Activated naive CD8-positive, alpha-beta T cell treated with anti-CD3 and anti-CD28 coated beads for 36 hours (primary cell): ENCODE results near the gene AKR7A2. TPM values are rescaled to one million over a fixed set of nuclear protein-coding genes. Genes with fewer than 3 reads are reported as not detected.
A peak's percentile ranks its signal among the peaks of the same experiment; 100 is the strongest.

Source experiments
- DNase-seq: peaks from one replicate; pipeline ENCODE4 v3.0.0; 2021
- H3K27ac Mint-ChIP-seq: one replicate; pipeline ENCODE4 v1.8.0; 2022; ENCODE audit warnings: mild to moderate bottlenecking, moderate library complexity, mixed read lengths
- H3K27me3 Mint-ChIP-seq: one replicate; pipeline ENCODE4 v1.8.0; 2022; ENCODE audit warnings: mild to moderate bottlenecking, mixed read lengths
- H3K36me3 Mint-ChIP-seq: one replicate; pipeline ENCODE4 v1.8.0; 2021; ENCODE audit warnings: mild to moderate bottlenecking, mixed read lengths
- H3K4me1 Mint-ChIP-seq: one replicate; pipeline ENCODE4 v1.8.0; 2021; ENCODE audit warnings: mixed read lengths
- H3K4me3 Mint-ChIP-seq: one replicate; pipeline ENCODE4 v1.8.0; 2022; ENCODE audit warnings: mild to moderate bottlenecking, moderate library complexity, mixed read lengths
- H3K9me3 Mint-ChIP-seq: one replicate; pipeline ENCODE4 v1.8.0; 2022; ENCODE audit warnings: mixed read lengths
- total RNA-seq, 2 experiments: library from RNA; stranded (reverse); gene quantifications; one replicate each; pipeline ENCODE4 v1.2.3, GENCODE V29; 2021

AKR7A2 gene
- total RNA-seq, result 10 to 100 TPM; 37.4 to 43.0 TPM

GRCh38 chr1:19311931-19312781 is at the start of gene AKR7A2, which contains the start of gene SLC66A1:
TSS of gene AKR7A2 (minus strand) at chr1:19312144. CDS start at chr1:19312124, 20 bp downstream.
TSS of gene SLC66A1 (plus strand) at chr1:19312326. CDS start at chr1:19317678, 5,352 bp downstream.
- Mint-ChIP-seq H3K27me3 (no peaks in the 10 kb centered on the region), H3K36me3 (peaks cover 4% of the 10 kb centered on the region), H3K4me3 (peak within 1 kb of the TSS; percentile 80), H3K27ac (peak within 1 kb of the TSS; percentile 30), H3K9me3 (no peaks in the 10 kb centered on the region), H3K4me1 (peaks cover 34% of the 10 kb centered on the region)
- peak; percentile 92 for DNase-seq

- H3K36me3 Mint-ChIP-seq, result peaks cover 8% of the 10 kb centered on the region
- DNase-seq, result no peak
- no peak overlapping the region for H3K27ac Mint-ChIP-seq
Observed at GRCh38 chr1:19360843-19361610, 49.1 kb upstream of the AKR7A2 start.

GRCh38 chr1:19360432-19360831 is 48.5 kb upstream of the AKR7A2 start:
- Mint-ChIP-seq H3K4me3 (no peak overlapping the region), H3K27me3 (no peaks in the 10 kb centered on the region), H3K4me1 (peaks cover 28% of the 10 kb centered on the region), H3K9me3 (no peaks in the 10 kb centered on the region), H3K36me3 (peaks cover 7% of the 10 kb centered on the region), H3K27ac (no peak overlapping the region)
- DNase-seq, result no peak

More at GRCh38 chr1:19360843-19361610, 49.1 kb upstream of the AKR7A2 start:
- no peaks in the 10 kb centered on the region for H3K27me3 Mint-ChIP-seq
- peaks cover 28% of the 10 kb centered on the region for H3K4me1 Mint-ChIP-seq
- H3K4me3 Mint-ChIP-seq, result no peak overlapping the region
- no peaks in the 10 kb centered on the region for H3K9me3 Mint-ChIP-seq

- DNase-seq, result no peak
- Mint-ChIP-seq H3K27ac (peak overlapping the region; percentile 40), H3K27me3 (no peaks in the 10 kb centered on the region), H3K4me1 (peaks cover 28% of the 10 kb centered on the region), H3K9me3 (no peaks in the 10 kb centered on the region), H3K4me3 (no peak overlapping the region), H3K36me3 (peaks cover 3% of the 10 kb centered on the region)
Observed at GRCh38 chr1:19360016-19360415, 48.1 kb upstream of the AKR7A2 start.

- Mint-ChIP-seq H3K4me3 (no peak overlapping the region), H3K27me3 (no peaks in the 10 kb centered on the region), H3K27ac (peak overlapping the region; percentile 40), H3K9me3 (no peaks in the 10 kb centered on the region), H3K4me1 (peaks cover 26% of the 10 kb centered on the region), H3K36me3 (peaks cover 4% of the 10 kb centered on the region)
- no peak for DNase-seq
Observed at GRCh38 chr1:19359357-19359756, 47.4 kb upstream of the AKR7A2 start.

GRCh38 chr1:19358710-19359109 is 46.8 kb upstream of the AKR7A2 start:
- H3K9me3 Mint-ChIP-seq, result no peaks in the 10 kb centered on the region
- H3K4me1 Mint-ChIP-seq, result peaks cover 25% of the 10 kb centered on the region
- peaks cover 6% of the 10 kb centered on the region for H3K36me3 Mint-ChIP-seq
- DNase-seq, result no peak
- H3K4me3 Mint-ChIP-seq, result no peak overlapping the region
- no peaks in the 10 kb centered on the region for H3K27me3 Mint-ChIP-seq
- H3K27ac Mint-ChIP-seq, result no peak overlapping the region

- no peaks in the 10 kb centered on the region for H3K27me3 Mint-ChIP-seq
- H3K9me3 Mint-ChIP-seq, result no peaks in the 10 kb centered on the region
- no peak overlapping the region for H3K27ac Mint-ChIP-seq
Observed at GRCh38 chr1:19357299-19357986, 45.5 kb upstream of the AKR7A2 start.

GRCh38 chr1:19356266-19356665 is 44.3 kb upstream of the AKR7A2 start:
- DNase-seq, result no peak
- Mint-ChIP-seq H3K27me3 (no peaks in the 10 kb centered on the region), H3K4me1 (peaks cover 21% of the 10 kb centered on the region), H3K36me3 (peaks cover 3% of the 10 kb centered on the region), H3K27ac (no peak overlapping the region), H3K4me3 (no peak overlapping the region), H3K9me3 (no peaks in the 10 kb centered on the region)

More at GRCh38 chr1:19357299-19357986, 45.5 kb upstream of the AKR7A2 start:
- H3K4me1 Mint-ChIP-seq, result peaks cover 25% of the 10 kb centered on the region
- H3K4me3 Mint-ChIP-seq, result no peak overlapping the region
- DNase-seq, result no peak
- H3K36me3 Mint-ChIP-seq, result peaks cover 3% of the 10 kb centered on the region

- Mint-ChIP-seq H3K4me3 (no peak overlapping the region), H3K27me3 (no peaks in the 10 kb centered on the region), H3K4me1 (peaks cover 5% of the 10 kb centered on the region), H3K9me3 (no peaks in the 10 kb centered on the region), H3K27ac (no peak overlapping the region), H3K36me3 (peaks cover 3% of the 10 kb centered on the region)
- DNase-seq, result no peak
Observed at GRCh38 chr1:19354531-19354981, 42.6 kb upstream of the AKR7A2 start.

- no peak for DNase-seq
- Mint-ChIP-seq H3K9me3 (no peaks in the 10 kb centered on the region), H3K4me3 (no peak overlapping the region), H3K27me3 (no peaks in the 10 kb centered on the region), H3K36me3 (peaks cover 3% of the 10 kb centered on the region), H3K27ac (no peak overlapping the region), H3K4me1 (peaks cover 1% of the 10 kb centered on the region)
Observed at GRCh38 chr1:19353596-19353995, 41.7 kb upstream of the AKR7A2 start.

- H3K27ac Mint-ChIP-seq, result peak overlapping the region; percentile 70
- no peaks in the 10 kb centered on the region for H3K27me3 Mint-ChIP-seq
- H3K4me1 Mint-ChIP-seq, result peaks cover 1% of the 10 kb centered on the region
- H3K9me3 Mint-ChIP-seq, result no peaks in the 10 kb centered on the region
- H3K4me3 Mint-ChIP-seq, result no peak overlapping the region
- peaks cover 3% of the 10 kb centered on the region for H3K36me3 Mint-ChIP-seq
- no peak for DNase-seq
Observed at GRCh38 chr1:19352839-19353238, 40.9 kb upstream of the AKR7A2 start.

- H3K36me3 Mint-ChIP-seq, result peaks cover 3% of the 10 kb centered on the region
- no peak overlapping the region for H3K4me3 Mint-ChIP-seq
- no peak overlapping the region for H3K27ac Mint-ChIP-seq
- H3K27me3 Mint-ChIP-seq, result no peaks in the 10 kb centered on the region
- no peaks in the 10 kb centered on the region for H3K9me3 Mint-ChIP-seq
- no peaks in the 10 kb centered on the region for H3K4me1 Mint-ChIP-seq
- DNase-seq, result no peak
Observed at GRCh38 chr1:19351873-19352272, 39.9 kb upstream of the AKR7A2 start.

- peaks cover 3% of the 10 kb centered on the region for H3K36me3 Mint-ChIP-seq
- no peak for DNase-seq
- H3K4me1 Mint-ChIP-seq, result no peaks in the 10 kb centered on the region
- H3K27me3 Mint-ChIP-seq, result no peaks in the 10 kb centered on the region
- H3K4me3 Mint-ChIP-seq, result no peak overlapping the region
- no peaks in the 10 kb centered on the region for H3K9me3 Mint-ChIP-seq
- H3K27ac Mint-ChIP-seq, result no peak overlapping the region
Observed at GRCh38 chr1:19350566-19350965, 38.6 kb upstream of the AKR7A2 start.

GRCh38 chr1:19349999-19350398 is 38.1 kb upstream of the AKR7A2 start:
- H3K4me1 Mint-ChIP-seq, result no peaks in the 10 kb centered on the region
- no peaks in the 10 kb centered on the region for H3K27me3 Mint-ChIP-seq
- DNase-seq, result no peak
- H3K27ac Mint-ChIP-seq, result no peak overlapping the region
- H3K36me3 Mint-ChIP-seq, result peaks cover 3% of the 10 kb centered on the region
- H3K9me3 Mint-ChIP-seq, result no peaks in the 10 kb centered on the region
- no peak overlapping the region for H3K4me3 Mint-ChIP-seq
